C4-2B (cell line): Measurements from ENCODE around the gene TMEM95.

Experiments
- ZFX ChIP-seq: fragments of 450-650 bp; IDR thresholded peaks from 2 replicates; pipeline ENCODE4 v1.6.1; 2017
- TF ChIP-seq, protein P1 (sequence below): fragments of 450-650 bp; conservative IDR thresholded peaks from 2 replicates; pipeline ENCODE4 v1.5.1; 2017; ENCODE audit warnings: mild to moderate bottlenecking

DNA sequence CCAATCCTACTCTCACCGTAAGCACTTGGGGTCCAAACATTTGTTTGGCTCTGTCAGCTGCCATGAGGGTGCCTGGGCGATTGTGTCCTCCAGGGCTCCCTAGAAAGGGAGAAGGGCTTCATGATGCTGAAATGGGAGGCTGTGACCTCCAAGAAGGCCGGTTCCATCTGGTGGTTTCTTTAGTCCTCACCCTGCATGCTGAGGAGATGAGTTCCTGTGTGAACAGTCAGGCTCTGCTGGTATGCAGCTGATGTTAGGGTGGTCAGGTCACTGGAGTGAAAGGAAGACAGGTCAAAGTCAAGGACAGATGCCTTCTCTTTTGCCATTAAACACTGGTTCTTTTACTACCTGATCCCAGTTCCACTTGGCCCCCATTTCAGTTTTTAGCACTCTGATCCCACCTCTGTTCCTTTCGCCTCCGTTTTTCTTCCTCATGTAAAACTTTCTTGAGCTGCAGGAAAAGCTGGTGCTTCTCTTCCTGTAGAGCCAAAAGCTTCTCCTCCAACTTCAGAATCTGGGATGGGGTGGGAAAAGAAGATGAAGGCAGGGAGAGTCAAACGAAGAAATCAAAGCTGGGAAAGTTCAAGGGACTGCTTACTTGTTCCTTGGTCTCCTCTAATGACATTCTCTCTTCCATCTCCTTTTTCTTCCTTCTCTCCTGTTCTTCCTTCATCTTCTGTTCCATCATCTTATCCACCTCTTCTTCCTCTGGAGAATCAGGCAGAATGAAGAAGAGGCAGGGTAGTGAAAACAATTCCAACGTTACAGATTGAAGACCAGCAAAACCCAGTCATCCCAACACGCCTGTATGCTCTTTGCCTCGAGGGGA, 40.9 kb upstream of the TMEM95 start:
- TF ChIP-seq, protein P1, sequence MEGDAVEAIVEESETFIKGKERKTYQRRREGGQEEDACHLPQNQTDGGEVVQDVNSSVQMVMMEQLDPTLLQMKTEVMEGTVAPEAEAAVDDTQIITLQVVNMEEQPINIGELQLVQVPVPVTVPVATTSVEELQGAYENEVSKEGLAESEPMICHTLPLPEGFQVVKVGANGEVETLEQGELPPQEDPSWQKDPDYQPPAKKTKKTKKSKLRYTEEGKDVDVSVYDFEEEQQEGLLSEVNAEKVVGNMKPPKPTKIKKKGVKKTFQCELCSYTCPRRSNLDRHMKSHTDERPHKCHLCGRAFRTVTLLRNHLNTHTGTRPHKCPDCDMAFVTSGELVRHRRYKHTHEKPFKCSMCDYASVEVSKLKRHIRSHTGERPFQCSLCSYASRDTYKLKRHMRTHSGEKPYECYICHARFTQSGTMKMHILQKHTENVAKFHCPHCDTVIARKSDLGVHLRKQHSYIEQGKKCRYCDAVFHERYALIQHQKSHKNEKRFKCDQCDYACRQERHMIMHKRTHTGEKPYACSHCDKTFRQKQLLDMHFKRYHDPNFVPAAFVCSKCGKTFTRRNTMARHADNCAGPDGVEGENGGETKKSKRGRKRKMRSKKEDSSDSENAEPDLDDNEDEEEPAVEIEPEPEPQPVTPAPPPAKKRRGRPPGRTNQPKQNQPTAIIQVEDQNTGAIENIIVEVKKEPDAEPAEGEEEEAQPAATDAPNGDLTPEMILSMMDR: no peak
- no peak for TF ChIP-seq ZFX
